Glomerular visceral epithelial cell (primary cell): ENCODE results near the gene CASP7.
"Not testable (repeated sequence)": the region's sequence is repeated elsewhere in the genome, so short reads cannot be mapped to it uniquely, and the experiment has no call there.

Source experiments
- DNase-seq: peaks from one replicate; pipeline ENCODE4 v3.0.0-alpha.2; 2016; ENCODE audit errors: extremely low spot score

CASP7 gene

DNA sequence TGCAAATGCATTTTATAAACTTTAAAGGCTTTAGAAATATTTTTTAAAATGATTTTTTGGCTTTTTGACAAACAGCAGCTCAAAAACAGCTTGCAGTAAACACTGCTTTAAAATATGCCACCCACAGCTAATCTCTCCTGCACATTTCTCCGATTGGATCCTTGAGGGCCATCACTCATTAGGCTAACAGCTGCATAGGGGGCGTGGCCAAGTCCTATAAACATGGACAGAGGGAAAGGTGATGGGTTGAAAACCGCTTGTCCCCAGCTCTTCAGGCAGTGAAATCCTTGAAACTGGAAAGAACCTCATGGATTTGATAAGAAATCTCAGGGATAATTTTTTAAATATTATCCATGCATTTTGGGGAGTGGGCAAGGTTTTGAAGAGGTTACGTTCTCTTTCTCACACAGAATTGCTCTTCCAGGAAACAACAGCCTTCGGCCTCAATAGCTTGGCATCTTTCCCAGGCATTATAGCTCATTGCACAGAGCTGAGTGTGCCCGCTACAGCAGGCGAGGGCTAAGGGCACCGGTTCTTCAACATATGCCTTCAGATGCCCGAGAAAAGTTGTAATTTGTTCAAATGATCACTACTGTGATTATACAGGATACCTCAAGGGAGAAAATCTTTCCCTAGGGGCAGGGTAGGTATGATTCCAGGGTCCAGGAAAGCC, 73.4 kb downstream of the CASP7 start:
- peak; percentile 12 for DNase-seq

- no peak for DNase-seq
Measured at GRCh38 chr10:113754125-113754524, 74.4 kb downstream of the CASP7 start.

DNA sequence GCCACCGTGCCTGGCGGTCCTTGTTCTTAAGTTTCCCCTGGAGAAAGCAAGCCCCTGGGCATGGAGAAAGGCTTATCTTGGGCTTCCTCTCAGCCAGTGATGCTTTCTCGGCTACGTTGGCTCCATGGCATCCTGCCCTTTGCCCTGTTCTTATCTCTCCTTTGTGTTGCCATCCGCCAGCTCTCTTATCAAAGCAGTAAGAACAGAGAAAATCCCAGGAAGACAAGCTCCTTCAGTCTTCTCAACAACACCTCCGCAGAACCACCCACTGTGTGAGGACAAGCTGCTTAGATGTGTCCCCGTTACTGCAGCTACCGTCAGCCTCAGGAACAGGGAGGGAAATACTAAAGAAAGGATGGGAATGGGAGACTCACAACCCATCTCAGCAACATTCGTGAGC, 75.1 kb downstream of the CASP7 start:
- no peak for DNase-seq

DNA sequence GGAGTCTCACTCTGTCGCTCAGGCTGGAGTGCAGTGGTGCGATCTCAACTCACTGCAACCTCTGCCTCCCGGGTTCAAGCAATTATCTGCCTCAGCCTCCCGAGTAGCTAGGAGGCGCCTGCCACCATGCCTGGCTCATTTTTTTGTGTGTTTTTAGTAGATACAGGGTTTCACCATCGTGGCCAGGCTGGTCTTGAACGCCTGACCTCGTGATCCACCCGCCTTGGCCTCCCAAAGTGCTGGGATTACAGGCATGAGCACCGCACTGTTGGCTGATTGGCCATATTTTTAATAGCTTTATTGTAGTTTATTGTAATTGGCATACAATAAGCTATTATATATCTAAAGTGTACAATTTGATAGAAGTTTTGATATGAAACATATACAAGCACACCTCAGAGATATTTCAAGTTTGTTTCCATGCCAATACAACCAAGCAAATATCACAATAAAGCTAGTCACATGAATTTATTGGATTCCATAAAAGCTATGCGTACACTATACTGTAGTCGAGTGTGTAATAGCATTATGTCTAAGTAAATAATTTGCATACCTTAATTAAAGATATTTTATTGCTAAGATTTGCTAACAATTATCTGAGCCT, 77.3 kb downstream of the CASP7 start:
- no peak for DNase-seq

DNA sequence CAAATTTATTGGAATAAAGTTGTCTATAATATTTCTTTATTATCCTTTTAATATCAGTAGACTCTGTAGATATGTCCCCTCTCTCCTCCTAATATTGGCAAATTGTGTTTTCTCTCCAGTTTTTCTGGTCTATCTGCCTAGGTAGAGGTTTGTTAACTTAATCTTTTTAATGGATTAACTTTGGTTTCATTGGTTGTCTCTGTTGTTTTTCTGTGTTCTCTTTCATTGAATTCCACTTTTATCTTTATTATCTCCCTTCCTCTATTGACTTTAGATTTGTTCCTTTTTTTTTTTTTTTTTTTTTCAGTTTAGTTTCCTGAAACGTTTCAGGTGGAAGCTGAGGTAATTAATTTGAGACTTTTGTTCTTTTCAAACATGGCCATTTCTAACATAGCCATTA, 82.4 kb downstream of the CASP7 start:
- DNase-seq: no peak

- no peak for DNase-seq
Measured at GRCh38 chr10:113764582-113764981, 84.9 kb downstream of the CASP7 start.

- DNase-seq: no peak
Measured at GRCh38 chr10:113765910-113766309, 86.2 kb downstream of the CASP7 start.

GRCh38 chr10:113767222-113767621, 87.5 kb downstream of the CASP7 start:
- DNase-seq: no peak

DNA sequence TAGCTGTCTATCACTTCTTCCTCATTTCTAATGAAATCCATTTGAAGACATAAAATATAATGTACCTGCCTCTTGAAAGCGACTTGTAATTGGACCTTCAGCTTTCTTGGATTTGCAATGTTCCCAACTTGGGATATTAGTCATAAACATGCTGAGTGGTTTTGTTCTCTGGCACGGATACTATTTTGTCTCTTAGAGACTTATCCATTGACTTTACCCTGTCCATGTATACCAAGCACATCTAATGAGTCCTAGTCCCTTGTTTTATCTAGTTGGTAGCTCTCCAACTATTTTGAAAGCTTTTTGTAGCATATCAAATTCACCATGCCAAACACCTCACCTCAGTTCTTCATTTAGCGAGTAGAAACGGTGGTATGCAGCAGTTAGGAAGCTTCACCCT, 90.6 kb downstream of the CASP7 start:
- DNase-seq: no peak

DNA sequence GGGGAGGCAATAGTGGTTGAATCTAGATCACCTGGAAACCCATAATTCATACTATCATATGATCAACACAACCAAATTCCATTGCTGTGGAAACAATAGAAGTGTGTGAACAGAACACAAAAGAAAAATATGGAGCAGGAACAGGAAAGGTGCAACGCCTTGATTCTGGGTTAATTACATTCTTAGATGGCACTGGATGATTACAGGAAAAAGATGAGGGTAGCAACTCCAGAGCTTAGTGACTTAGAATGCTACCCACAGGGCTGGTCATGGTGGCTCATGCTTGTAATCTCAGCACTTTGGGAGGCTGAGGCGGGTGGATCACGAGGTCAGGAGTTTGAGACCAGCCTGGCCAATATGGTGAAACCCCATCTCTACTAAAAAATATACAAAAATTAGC, 91.4 kb downstream of the CASP7 start:
- DNase-seq: not testable (repeated sequence)

DNA sequence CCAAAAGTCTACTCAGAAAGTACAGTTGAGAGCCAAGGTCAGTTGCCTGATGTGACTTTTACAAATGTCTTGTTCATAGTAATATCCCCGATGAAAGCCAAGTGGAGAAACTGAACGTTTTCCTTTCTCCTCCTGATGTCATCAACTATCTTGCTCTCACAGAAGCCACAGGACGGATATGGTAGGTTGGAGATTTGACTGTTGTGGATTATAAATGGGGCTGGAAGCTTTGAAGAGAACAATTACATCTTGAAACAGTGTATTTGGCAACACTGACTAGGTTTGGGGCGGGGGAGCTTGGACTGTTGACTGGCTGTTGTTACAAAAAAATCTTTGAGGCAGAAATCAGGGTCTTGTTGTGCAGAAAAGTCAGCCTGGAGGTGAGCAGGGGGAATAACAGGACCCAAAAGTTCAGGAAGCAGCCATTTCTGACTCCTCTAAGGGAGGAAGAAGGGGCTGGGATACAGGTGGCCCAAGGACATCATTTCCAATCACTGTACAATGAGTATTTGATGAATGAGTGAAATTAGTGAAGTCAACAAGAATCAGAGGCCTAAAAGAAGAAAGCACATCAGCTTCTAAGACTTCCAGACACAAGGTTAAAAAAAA, 96.1 kb downstream of the CASP7 start:
- DNase-seq: no peak

DNA sequence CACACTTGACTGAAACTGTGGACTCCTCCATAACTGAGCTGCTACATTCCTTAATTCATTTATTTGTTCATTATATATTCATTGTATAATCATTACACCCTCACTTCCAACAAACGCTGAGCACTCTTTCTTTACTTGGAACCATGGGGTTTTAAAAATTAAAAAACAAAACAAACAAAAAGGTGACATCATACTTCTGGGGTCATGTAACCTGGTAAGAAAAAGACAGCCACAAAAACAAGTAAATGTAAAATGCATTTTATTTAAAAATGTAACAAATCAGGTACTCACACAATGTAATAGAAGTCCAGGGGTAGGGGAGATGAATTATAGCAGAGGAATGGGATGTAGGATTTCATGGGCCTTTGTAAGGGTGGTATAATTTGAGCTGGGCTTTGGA, 96.8 kb downstream of the CASP7 start:
- no peak for DNase-seq
